Sciatic nerve (tissue), 2 donors: Measurements from ENCODE around the gene ANGEL1. TPM values are rescaled to one million over a fixed set of nuclear protein-coding genes. Genes with fewer than 3 reads are reported as not detected.

Experiments
- ATAC-seq: fragments of 200-7000 bp; cut with Tn5 transposase; one replicate; pipeline ENCODE4 v1.9.1; 2020; ENCODE audit warnings: mild to moderate bottlenecking, moderate library complexity
- DNase-seq: peaks from one replicate; pipeline ENCODE4 v3.0.0-alpha.2; 2020; ENCODE audit warnings: low spot score
- intact Hi-C: fragments of 100-400 bp; cut with DNase I; formaldehyde crosslinking; loops from one replicate; pipeline ENCODE4 v1.14.2; 2022
- total RNA-seq: library from RNA; stranded (reverse); fragmentation: NEBNext Ultra II Directional; extraction: Animal tissue kit (Norgen Biotek cat#: 25700); gene quantifications from one replicate; pipeline ENCODE4 v1.2.1, GENCODE V29; 2021
- donor health status: DM: no; HTN: no; CAD: no.
- donor health status: DM: no; HTN: no; CAD: no.

The ANGEL1 gene
- total RNA-seq, 1 donor from 2014 or later = 35.7 TPM

DNA sequence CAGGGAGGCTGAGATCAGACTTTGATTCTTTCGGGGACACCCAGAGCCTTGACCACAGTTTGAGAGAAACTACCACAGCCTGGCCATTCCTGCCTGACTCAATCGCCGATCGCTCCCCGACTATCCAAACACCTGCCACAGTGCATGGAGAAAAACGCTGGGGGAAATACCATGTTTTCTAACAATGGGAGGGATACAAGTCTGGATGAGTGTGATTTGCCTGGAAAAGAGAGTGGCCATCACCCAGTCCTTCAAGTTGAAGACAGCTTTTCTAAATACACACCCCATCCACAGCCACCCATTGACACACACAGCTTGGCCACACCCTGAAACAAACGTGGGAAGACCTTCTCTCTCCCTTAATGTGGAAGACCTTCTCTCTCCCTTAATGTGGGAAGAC, 58.1 kb downstream of the ANGEL1 start:
- DNase-seq (no peak), ATAC-seq (no peak)
- intact Hi-C loops = no loop called here

DNA sequence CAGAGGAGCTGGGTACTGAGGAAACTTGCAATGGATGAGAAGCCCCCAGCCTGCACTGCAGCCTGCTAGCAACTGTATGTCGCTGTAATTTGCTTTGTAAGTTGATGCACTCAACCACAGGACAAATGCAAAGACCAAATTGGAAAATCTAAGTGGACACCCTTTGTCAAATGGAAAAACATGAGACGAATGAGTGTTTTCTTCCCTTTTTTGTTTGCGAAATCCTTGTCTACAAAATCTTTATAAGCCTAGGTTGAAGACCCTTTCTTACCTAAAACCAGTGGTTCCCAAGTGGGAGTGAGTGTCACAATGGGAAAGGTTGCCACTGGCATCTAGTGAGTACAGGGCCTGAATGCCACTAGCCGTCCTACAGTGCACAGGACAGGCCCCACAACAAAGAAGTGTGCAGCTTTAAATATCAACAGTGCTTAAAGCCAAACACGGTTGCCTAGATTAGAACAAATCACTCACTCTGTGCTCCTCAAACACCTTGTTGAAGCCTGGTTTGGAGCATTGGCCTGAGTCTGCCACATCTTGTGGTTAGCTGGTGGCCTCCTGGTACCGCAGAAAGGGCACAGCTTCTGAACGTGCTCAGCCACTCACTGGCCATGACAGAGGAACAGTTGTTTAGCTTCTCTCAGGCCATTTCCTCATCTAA, 59.0 kb downstream of the ANGEL1 start:
- ATAC-seq = no peak
- DNase-seq = no peak
- intact Hi-C loops = no loop called here

DNA sequence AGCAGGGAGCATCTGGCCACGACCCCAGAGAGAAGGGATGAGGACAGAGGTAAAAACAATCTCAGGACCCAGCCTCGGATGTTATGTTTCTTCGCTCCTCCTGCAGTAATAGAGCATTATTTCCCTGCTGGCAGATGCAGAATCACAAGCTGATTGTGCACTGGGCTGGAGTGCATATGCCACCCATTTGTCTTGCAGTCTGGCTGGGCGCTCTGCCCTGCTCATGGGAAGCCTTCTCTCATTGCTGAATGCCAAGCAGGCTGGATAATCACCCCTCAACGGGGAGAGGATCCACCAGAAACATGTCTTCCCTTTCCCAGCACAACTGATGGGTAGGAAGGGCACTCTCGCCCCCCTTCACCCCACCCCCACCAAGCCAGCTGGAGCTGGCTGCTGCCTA, 59.9 kb downstream of the ANGEL1 start:
- DNase-seq = no peak
- ATAC-seq = no peak
- intact Hi-C loops = no loop called here

DNA sequence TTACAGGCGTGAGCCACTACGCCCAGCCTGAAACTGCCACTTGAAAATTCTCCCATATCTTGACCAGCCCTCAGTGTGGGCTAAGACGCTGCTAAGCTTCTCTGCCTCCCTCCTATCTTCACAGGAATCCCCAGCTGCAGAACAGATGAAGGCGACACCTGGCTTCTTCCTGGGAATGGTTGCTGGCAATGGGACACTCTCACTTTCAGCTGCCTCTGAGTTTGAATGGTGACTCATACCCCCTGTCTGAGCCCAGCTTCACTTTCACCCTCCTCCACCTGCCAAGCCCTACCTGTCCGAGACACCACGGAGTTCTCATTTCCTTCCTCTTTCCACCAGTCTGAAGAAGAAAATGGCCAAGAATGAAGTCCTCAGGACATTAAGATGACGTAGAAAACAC, 69.7 kb downstream of the ANGEL1 start:
- no peak for DNase-seq
- intact Hi-C loops = no loop called here
- ATAC-seq = no peak

DNA sequence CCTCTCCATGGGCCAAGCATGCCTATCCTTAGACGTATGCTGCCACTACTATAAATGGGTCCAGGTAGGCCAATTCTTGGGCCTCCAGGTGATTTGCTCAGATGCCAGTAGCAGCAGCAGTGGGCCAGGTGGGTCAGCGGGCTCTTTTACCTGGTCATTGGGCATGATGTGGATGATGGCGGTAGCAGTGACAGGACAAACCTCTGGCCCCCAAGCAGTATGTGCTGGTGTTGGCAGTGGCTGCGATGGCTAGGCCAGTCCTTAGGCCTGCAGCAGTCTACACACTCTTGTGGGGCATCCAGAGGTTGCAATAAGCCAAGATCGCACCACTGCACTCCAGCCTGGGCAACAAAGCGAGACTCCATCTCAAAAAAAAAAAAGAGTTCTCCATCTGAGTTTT, 70.5 kb downstream of the ANGEL1 start:
- DNase-seq = no peak
- intact Hi-C loops = no loop called here
- ATAC-seq = no peak

DNA sequence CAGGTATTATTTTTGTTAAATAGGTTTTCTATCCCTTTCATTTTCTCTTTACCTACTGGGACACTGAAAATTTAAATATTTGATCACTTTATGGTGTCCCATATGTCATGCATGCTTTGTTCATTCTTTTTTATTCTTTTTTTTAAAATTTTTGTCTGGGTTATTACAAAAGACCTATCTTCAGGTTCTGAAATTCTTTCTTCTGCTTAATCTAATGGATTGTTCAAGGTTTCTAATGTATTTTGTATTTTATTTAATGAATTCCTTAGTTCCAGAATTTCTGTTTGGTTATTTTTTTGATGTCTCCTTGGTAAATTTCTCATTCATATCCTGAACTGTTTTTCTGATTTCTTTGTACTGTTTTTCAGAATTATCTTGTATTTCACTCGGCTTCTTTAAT, 71.6 kb downstream of the ANGEL1 start:
- no peak for DNase-seq
- no peak for ATAC-seq
- intact Hi-C loops = no loop called here

Other genes starting within 250 kb of the ANGEL1 start
- 19.3 TPM for gene VASH1, start 51.4 kb downstream of the ANGEL1 start, total RNA-seq
- gene LRRC74A, start 13.5 kb upstream of the ANGEL1 start, total RNA-seq = not detected
- 59.6 TPM for gene IRF2BPL, start 215.8 kb upstream of the ANGEL1 start, total RNA-seq